Neural crest cell (in vitro differentiated cells): ENCODE data around the gene ELOVL6. TPM values are rescaled to one million over a fixed set of nuclear protein-coding genes. Genes with fewer than 3 reads are reported as not detected.

Experiments
- DNase-seq: peaks from one replicate; pipeline ENCODE4 v3.0.0; 2021; ENCODE audit warnings: low read depth, mixed read lengths, low spot score
- H3K27ac Mint-ChIP-seq: one replicate; pipeline ENCODE4 v1.8.0; 2021; ENCODE audit warnings: mild to moderate bottlenecking, mixed read lengths; ENCODE audit not compliant: unreplicated experiment
- H3K27me3 Mint-ChIP-seq: 2 replicates; pipeline ENCODE4 v1.8.0; 2021; ENCODE audit warnings: low read depth, mild to moderate bottlenecking, mixed read lengths
- H3K36me3 Mint-ChIP-seq: 2 replicates; pipeline ENCODE4 v1.8.0; 2021; ENCODE audit warnings: low read depth, mild to moderate bottlenecking, mixed read lengths
- H3K4me1 Mint-ChIP-seq: 2 replicates; pipeline ENCODE4 v1.8.0; 2021; ENCODE audit warnings: mixed read lengths
- H3K4me3 Mint-ChIP-seq: one replicate; pipeline ENCODE4 v1.8.0; 2021; ENCODE audit warnings: mild to moderate bottlenecking, mixed read lengths
- H3K9me3 Mint-ChIP-seq: 2 replicates; pipeline ENCODE4 v1.8.0; 2021; ENCODE audit warnings: mixed read lengths
- CTCF ChIP-seq: fragments of 200-600 bp; sonication (generic); conservative IDR thresholded peaks from 2 replicates; pipeline ENCODE4 v1.5.0; 2021; ENCODE audit warnings: antibody characterized with exemption, mild to moderate bottlenecking
- total RNA-seq: library from RNA; stranded (reverse); gene quantifications from 2 replicates; pipeline ENCODE4 v1.2.1, GENCODE V29; 2021

Gene ELOVL6
- total RNA-seq, 1 donor from 2014 or later, result 105 TPM

- no peak for DNase-seq
- no peak overlapping the region for H3K27ac Mint-ChIP-seq
- H3K4me3 Mint-ChIP-seq, result no peak overlapping the region
- no peaks in the 10 kb centered on the region for H3K36me3 Mint-ChIP-seq
- no peaks in the 10 kb centered on the region for H3K9me3 Mint-ChIP-seq
- peaks cover 2% of the 10 kb centered on the region for H3K27me3 Mint-ChIP-seq
- TF ChIP-seq CTCF, result no peak
- no peaks in the 10 kb centered on the region for H3K4me1 Mint-ChIP-seq
These were observed 173.4 kb downstream of the ELOVL6 start for GRCh38 chr4:110025056-110025455.

DNA sequence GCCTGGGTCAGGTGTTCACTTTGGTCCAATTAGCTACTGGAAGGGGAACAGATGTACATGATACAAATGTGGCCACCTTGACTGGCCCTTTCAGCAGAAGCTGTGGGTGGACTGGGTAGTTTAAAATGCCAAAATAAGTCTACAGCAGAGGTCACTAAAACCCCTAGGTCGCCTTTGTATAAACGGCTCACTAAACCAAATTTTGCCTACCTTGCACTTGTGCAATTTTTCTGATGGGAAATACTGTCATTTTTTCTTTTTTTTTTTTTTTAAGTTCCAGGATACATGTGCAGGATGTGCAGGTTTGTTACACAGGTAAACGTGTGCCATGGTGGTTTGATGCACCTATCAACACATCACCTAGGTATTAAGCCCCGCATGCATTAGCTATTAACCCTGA lies 176.0 kb downstream of the ELOVL6 start:
- Mint-ChIP-seq H3K4me1 (no peaks in the 10 kb centered on the region), H3K36me3 (no peaks in the 10 kb centered on the region), H3K4me3 (no peak overlapping the region), H3K9me3 (no peaks in the 10 kb centered on the region), H3K27ac (no peak overlapping the region), H3K27me3 (peaks cover 2% of the 10 kb centered on the region)
- no peak for DNase-seq
- no peak for TF ChIP-seq CTCF

- Mint-ChIP-seq H3K9me3 (peaks cover 3% of the 10 kb centered on the region), H3K27ac (no peak overlapping the region), H3K27me3 (peaks cover 2% of the 10 kb centered on the region), H3K36me3 (no peaks in the 10 kb centered on the region), H3K4me1 (no peaks in the 10 kb centered on the region), H3K4me3 (no peak overlapping the region)
- DNase-seq, result no peak
- no peak for TF ChIP-seq CTCF
These were observed 177.6 kb downstream of the ELOVL6 start for GRCh38 chr4:110020646-110021443.

DNA sequence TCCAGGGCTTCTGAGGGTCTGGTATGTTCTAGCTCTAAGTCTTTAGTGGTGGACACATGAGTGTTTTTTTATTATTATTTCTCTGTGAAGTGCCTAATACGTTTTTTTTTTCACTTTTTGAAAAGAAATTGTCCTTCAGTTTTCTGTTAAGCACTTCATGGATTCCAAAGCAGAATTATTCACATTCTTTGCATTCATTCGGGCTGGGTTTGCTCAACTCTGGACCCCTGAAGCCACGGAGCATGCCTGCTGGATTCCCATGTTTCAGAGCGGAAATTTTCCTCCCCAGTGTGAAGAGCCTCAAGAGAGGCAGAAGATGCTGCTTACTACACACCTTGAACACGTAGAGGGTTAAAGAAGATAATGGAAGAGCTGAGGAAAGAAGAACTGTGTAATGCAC lies 178.3 kb downstream of the ELOVL6 start:
- no peak for DNase-seq
- TF ChIP-seq CTCF, result no peak
- Mint-ChIP-seq H3K4me3 (no peak overlapping the region), H3K36me3 (no peaks in the 10 kb centered on the region), H3K9me3 (peaks cover 3% of the 10 kb centered on the region), H3K27ac (no peak overlapping the region), H3K27me3 (peaks cover 2% of the 10 kb centered on the region), H3K4me1 (no peaks in the 10 kb centered on the region)

DNA sequence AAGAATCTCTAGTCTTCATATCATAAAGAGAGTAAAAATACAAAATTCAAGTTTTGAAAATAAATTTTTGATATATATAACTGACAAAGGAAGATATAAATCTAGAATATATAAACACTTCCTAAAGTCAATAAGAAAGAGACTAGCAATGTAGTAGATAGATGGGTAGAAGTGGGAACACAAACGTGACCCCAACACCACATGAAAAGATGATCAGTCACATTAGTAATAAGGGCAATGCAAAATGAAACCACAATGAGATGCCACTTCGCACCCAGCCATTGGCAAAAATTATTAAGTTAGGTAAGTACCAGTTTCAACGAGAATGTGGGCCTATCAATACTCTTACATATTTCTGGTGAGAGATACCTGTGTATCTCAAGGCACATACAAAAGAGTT lies 179.3 kb downstream of the ELOVL6 start:
- H3K27ac Mint-ChIP-seq, result no peak overlapping the region
- H3K27me3 Mint-ChIP-seq, result peaks cover 2% of the 10 kb centered on the region
- H3K4me1 Mint-ChIP-seq, result no peaks in the 10 kb centered on the region
- H3K9me3 Mint-ChIP-seq, result peaks cover 3% of the 10 kb centered on the region
- no peak for DNase-seq
- H3K4me3 Mint-ChIP-seq, result no peak overlapping the region
- no peaks in the 10 kb centered on the region for H3K36me3 Mint-ChIP-seq
- TF ChIP-seq CTCF, result no peak
